Neural cell (in vitro differentiated cells): Measurements from ENCODE around the gene XDH.

ENCODE experiments used
- CTCF ChIP-seq: fragments of 450-650 bp; IDR thresholded peaks from 2 replicates; pipeline ENCODE4 v1.5.1; 2014; ENCODE audit warnings: antibody characterized with exemption, mild to moderate bottlenecking, moderate library complexity; ENCODE audit not compliant: poor library complexity, severe bottlenecking
- REST ChIP-seq: IDR thresholded peaks from 2 replicates; pipeline ENCODE4 v1.6.1; 2012; ENCODE audit warnings: borderline replicate concordance
- SMC3 ChIP-seq: fragments of 450-650 bp; conservative IDR thresholded peaks from 2 replicates; pipeline ENCODE4 v1.6.1; 2014; ENCODE audit warnings: antibody characterized with exemption, mild to moderate bottlenecking, moderate library complexity; ENCODE audit not compliant: poor library complexity

- TF ChIP-seq CTCF (no peak), SMC3 (no peak), REST (no peak)
Observed at GRCh38 chr2:31378791-31379501, 35.6 kb downstream of the XDH start.
